CD4-positive, alpha-beta T cell (primary cell): ENCODE results near the gene MT1E. TPM values are rescaled to one million over a fixed set of nuclear protein-coding genes. Genes with fewer than 3 reads are reported as not detected.

Experiments
- ATAC-seq: fragments of 200-7000 bp; cut with Tn5 transposase; one replicate; pipeline ENCODE4 v1.10.0; 2022; ENCODE audit warnings: mild to moderate bottlenecking; ENCODE audit not compliant: poor library complexity
- CTCF ChIA-PET: fragments of 350-600 bp; sonication (Branson Sonifier 250); formaldehyde crosslinking; loops from one replicate; lab custom pipeline; 2021; ENCODE audit warnings: antibody characterized with exemption, inconsistent platforms; lab: Charles Lee
- POLR2A ChIA-PET: fragments of 350-600 bp; sonication (Branson Sonifier 250); formaldehyde crosslinking; loops from one replicate; lab custom pipeline; 2021; ENCODE audit warnings: antibody characterized with exemption, inconsistent platforms; lab: Charles Lee
- DNase-seq, 14 experiments: peaks; one replicate each; pipeline ENCODE4 v3.0.0-alpha.2; 2013 to 2020; ENCODE audit warnings: mixed read lengths in 2 of 14
- H3K27ac ChIP-seq, 2 donors: one replicate each; pipeline versions ENCODE4 v1.5.1 to v1.7.0; 2013; ENCODE audit warnings: low read length in 2 of 2, low read depth in 1 of 2, mild to moderate bottlenecking in 1 of 2
- H3K27me3 ChIP-seq, 2 experiments: 1 replicate in 1 of 2; 2 replicates in 1 of 2; pipeline versions ENCODE4 v1.6.1 to v1.7.0; 2013; ENCODE audit warnings: low read length in 2 of 2, control low read depth in 1 of 2, mild to moderate bottlenecking in 1 of 2, moderate library complexity in 1 of 2; ENCODE audit not compliant: insufficient read depth in 2 of 2, control insufficient read depth in 1 of 2
- H3K36me3 ChIP-seq: one replicate; pipeline ENCODE4 v1.6.1; 2013; ENCODE audit warnings: low read length, control low read depth; ENCODE audit not compliant: insufficient read depth
- H3K4me1 ChIP-seq: one replicate; pipeline ENCODE4 v1.6.1; 2013; ENCODE audit warnings: low read length, control low read depth; ENCODE audit not compliant: insufficient read depth
- H3K4me3 ChIP-seq: one replicate; pipeline ENCODE4 v1.5.1; 2013; ENCODE audit warnings: mild to moderate bottlenecking, low read length, moderate library complexity
- H3K9me3 ChIP-seq, 2 experiments: 1 replicate in 1 of 2; 2 replicates in 1 of 2; pipeline versions ENCODE4 v1.6.1 to v1.7.0; 2013; ENCODE audit warnings: low read length in 2 of 2, mild to moderate bottlenecking in 2 of 2, control low read depth in 1 of 2, moderate library complexity in 1 of 2; ENCODE audit not compliant: control insufficient read depth in 1 of 2, insufficient read depth in 1 of 2
- H3K27ac Mint-ChIP-seq: one replicate; pipeline ENCODE4 v1.8.0; 2020; ENCODE audit warnings: mixed read lengths
- H3K27me3 Mint-ChIP-seq: one replicate; pipeline ENCODE4 v1.8.0; 2021; ENCODE audit warnings: mixed read lengths
- H3K36me3 Mint-ChIP-seq: one replicate; pipeline ENCODE4 v1.8.0; 2021; ENCODE audit warnings: low read depth, mixed read lengths
- H3K4me1 Mint-ChIP-seq: one replicate; pipeline ENCODE4 v1.8.0; 2021; ENCODE audit warnings: low read depth, mixed read lengths
- H3K4me3 Mint-ChIP-seq: one replicate; pipeline ENCODE4 v1.8.0; 2020; ENCODE audit warnings: mild to moderate bottlenecking, mixed read lengths
- H3K9me3 Mint-ChIP-seq: one replicate; pipeline ENCODE4 v1.8.0; 2020; ENCODE audit warnings: mixed read lengths
- CTCF ChIP-seq: fragments of 200-600 bp; IDR thresholded peaks from one replicate; pipeline ENCODE4 v1.8.0; 2022; ENCODE audit warnings: antibody characterized with exemption, mild to moderate bottlenecking
- intact Hi-C, 2 experiments: fragments of 100-400 bp; cut with DNase I in 1 of 2; cut with micrococcal nuclease in 1 of 2; formaldehyde crosslinking; loops; one replicate each; pipeline versions ENCODE4 v1.15.1 to v1.9.0; 2023 to 2025; cut with DNase I, micrococcal nuclease
- total RNA-seq, 174 experiments: library from RNA in 2 of 174; stranded (reverse) in 2 of 174; gene quantifications; one replicate each; pipeline ENCODE4 v1.2.3 and lab custom pipeline; 2021 to 2026

MT1E gene
- total RNA-seq, 2 experiments from 2014 or later = 2.5 to 2.9 TPM

- DNase-seq (peak; percentile 43 to 87 (median 65)), ATAC-seq (peak; percentile 77)
- POLR2A ChIA-PET = interaction anchor here (0.8 to 1.2 kb wide), 4 partner anchors 25 to 80 kb away, joined by 4 to 7 read pairs (median 4); partner anchors contain the start of genes MT1X and MT2A
- peaks cover 25% of the 10 kb centered on the region for H3K4me1 ChIP-seq
- Mint-ChIP-seq H3K36me3 (peaks cover 4% of the 10 kb centered on the region), H3K9me3 (no peaks in the 10 kb centered on the region), H3K27ac (peak within 1 kb of the TSS; percentile 84), H3K27me3 (peaks cover 2% of the 10 kb centered on the region), H3K4me3 (peak within 1 kb of the TSS; percentile 98), H3K4me1 (peaks cover 26% of the 10 kb centered on the region)
- TF ChIP-seq CTCF = no peak
- H3K36me3 ChIP-seq = no peaks in the 10 kb centered on the region
- H3K27ac ChIP-seq = peak within 1 kb of the TSS in 1 of 2 donors; percentile 49
- CTCF ChIA-PET = no interaction called here
- intact Hi-C loops = no loop called here
- H3K27me3 ChIP-seq = peaks cover 0 to 2% of the 10 kb centered on the region in 2 experiments
- peak within 1 kb of the TSS; percentile 67 for H3K4me3 ChIP-seq
- no peaks in the 10 kb centered on the region for H3K9me3 ChIP-seq
Observed at GRCh38 chr16:56657555-56658326, 32.2 kb downstream of the MT1E start, which contains the start of gene MT1F. Gene MT1F (plus strand): TSS chr16:56657959. CDS start chr16:56658059, 100 bp downstream.

GRCh38 chr16:56658327-56658875 is 32.8 kb downstream of the MT1E start:
- H3K9me3 Mint-ChIP-seq = no peaks in the 10 kb centered on the region

More at GRCh38 chr16:56658327-56658875, 32.8 kb downstream of the MT1E start:
- no peak for DNase-seq
- peaks cover 30% of the 10 kb centered on the region for H3K4me1 Mint-ChIP-seq
- no peak for TF ChIP-seq CTCF
- POLR2A ChIA-PET = interaction anchor here (1.2 kb wide), 3 partner anchors 24 to 50 kb away, joined by 4 to 7 read pairs (median 5); partner anchors contain the start of genes MT1X and MT2A
- H3K4me3 Mint-ChIP-seq = peak overlapping the region; percentile 98
- Histone ChIP-seq H3K36me3 (no peaks in the 10 kb centered on the region), H3K4me3 (peak overlapping the region; percentile 67), H3K27ac (no peak overlapping the region), H3K9me3 (no peaks in the 10 kb centered on the region), H3K27me3 (peaks cover 0 to 3% of the 10 kb centered on the region in 2 experiments), H3K4me1 (peaks cover 32% of the 10 kb centered on the region)
- peaks cover 3% of the 10 kb centered on the region for H3K27me3 Mint-ChIP-seq
- intact Hi-C loops = no loop called here
- ATAC-seq = no peak
- H3K36me3 Mint-ChIP-seq = peaks cover 4% of the 10 kb centered on the region
- CTCF ChIA-PET = no interaction called here
- H3K27ac Mint-ChIP-seq = peak overlapping the region; percentile 84
